Stimulated activated naive CD4-positive, alpha-beta T cell treated with Interleukin-2 at 50 U/mL for 16 hours (primary cell): ENCODE measurements around the gene PYDC1.
"Not testable (repeated sequence)": the region's sequence is repeated elsewhere in the genome, so short reads cannot be mapped to it uniquely, and the experiment has no call there.

Experiments
- DNase-seq: peaks from one replicate; lab custom pipeline; 2025; lab: John Stamatoyannopoulos, UW

PYDC1 gene

GRCh38 chr16:31195861-31196260 is 21.1 kb downstream of the PYDC1 start:
- DNase-seq, result not testable (repeated sequence)

- DNase-seq, result no peak
These were observed 22.0 kb downstream of the PYDC1 start for GRCh38 chr16:31194898-31195297.

- no peak for DNase-seq
These were observed 23.1 kb downstream of the PYDC1 start for GRCh38 chr16:31193874-31194273.

DNA sequence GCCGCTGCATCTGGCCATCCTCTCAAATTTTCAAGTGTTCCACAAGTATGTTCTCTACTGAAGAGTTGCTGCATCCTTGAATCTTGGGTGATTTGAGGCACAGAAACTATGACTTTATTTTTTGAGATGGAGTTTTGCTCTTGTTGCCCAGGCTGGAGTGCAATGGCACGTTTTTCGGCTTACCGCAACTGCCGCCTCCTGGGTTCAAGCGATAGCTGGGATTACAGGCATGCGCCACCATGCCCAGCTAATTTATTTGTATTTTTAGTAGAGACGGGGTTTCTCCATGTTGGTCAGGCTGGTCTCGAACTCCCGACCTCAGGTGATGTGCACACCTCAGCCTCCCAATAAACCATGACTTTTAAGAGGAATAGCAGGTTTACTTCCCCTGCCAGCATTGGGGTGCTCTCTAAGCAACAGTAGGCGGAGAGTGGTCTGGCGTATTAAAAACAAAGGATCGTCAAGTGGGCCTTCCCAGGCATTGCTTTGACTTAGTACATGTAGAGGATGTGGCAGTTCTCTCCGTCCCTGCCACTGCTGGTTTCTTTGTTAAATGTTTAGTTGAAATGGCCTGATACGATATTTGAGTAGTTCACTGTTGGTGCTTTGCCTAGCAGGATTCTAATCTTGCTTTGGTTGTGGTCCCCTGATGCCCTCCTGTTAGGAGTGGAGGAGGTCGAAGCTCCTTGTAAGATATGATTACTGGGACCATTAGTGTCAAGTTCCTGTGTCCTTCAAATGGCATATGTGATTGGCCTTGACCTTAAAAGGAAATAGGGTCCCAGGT is 23.9 kb downstream of the PYDC1 start:
- DNase-seq, result no peak

GRCh38 chr16:31191697-31192428 is 25.1 kb downstream of the PYDC1 start:
- no peak for DNase-seq

DNA sequence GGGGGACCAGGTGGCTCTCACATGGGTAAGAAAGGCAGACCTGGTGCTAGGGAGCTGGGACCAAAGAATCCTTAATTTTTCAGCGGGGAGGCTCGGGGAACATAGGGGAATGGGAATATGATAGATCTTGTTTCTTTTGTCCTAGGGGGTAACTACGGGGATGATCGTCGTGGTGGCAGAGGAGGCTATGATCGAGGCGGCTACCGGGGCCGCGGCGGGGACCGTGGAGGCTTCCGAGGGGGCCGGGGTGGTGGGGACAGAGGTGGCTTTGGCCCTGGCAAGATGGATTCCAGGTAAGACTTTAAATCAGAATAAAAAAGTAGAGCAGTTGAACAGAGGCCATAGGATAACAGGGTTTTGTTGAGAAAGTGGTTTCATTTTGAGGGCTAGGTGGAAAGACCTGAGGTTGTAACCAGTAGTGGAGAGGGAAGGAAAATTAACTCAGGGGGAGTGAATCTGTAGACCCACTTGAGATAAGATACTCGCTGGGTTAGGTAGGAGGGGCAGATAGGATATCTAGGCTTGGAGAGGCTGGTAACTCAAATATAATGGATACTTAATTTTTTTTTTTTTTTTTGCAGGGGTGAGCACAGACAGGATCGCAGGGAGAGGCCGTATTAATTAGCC is 26.0 kb downstream of the PYDC1 start:
- DNase-seq, result no peak

DNA sequence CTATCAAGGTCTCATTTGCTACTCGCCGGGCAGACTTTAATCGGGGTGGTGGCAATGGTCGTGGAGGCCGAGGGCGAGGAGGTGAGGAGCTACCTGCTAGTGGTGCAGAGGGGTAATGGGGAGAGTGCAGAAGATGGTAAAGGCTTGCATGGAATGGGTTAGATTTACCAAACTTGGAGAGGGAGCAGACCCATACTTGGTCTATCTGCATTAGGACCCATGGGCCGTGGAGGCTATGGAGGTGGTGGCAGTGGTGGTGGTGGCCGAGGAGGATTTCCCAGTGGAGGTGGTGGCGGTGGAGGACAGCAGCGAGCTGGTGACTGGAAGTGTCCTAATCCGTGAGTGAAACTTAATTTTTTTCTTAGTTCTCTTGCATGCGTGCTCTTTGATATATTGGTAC is 26.9 kb downstream of the PYDC1 start:
- no peak for DNase-seq

GRCh38 chr16:31189412-31189778 is 27.5 kb downstream of the PYDC1 start:
- no peak for DNase-seq

DNA sequence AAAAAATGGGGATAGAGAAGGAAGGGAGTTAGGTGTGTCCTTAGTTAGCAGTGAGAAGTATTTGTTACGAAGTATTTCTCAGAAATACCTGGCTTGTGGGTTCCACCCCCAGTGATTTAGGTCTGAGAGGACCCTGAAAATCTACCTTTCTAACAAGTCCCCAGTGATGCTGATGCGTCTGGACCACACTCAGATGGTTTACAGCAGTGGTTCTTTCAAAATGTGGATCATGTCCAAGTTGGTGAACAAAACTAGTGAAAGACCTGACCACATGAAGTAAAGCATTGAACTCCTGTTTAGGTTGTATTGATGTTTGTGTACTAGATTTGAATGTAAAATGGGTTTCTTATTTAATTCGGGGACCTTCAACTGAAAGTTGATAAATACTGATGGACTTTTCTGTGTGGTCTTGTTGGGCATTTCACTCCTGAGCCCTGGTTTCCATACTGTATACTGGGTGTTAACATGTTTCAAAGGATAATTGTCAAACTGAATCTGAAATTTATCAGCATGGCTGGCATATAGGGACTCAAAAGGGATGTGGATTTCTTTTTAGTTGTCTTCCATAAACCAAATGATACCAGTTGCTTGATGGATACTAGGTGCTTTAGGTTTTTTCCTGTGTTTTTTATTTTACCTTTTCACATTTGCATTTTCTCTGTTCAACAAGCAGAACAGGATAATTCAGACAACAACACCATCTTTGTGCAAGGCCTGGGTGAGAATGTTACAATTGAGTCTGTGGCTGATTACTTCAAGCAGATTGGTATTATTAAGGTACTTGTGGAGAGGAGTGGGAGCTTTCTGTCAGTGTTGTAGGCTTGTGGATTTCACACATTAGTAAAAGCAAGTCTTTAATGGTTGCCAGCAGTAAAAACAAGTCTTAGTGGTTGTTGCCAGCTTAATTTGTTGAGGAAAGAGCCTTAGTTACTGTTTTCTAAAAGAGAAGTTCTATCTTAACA is 28.2 kb downstream of the PYDC1 start:
- DNase-seq, result no peak

DNA sequence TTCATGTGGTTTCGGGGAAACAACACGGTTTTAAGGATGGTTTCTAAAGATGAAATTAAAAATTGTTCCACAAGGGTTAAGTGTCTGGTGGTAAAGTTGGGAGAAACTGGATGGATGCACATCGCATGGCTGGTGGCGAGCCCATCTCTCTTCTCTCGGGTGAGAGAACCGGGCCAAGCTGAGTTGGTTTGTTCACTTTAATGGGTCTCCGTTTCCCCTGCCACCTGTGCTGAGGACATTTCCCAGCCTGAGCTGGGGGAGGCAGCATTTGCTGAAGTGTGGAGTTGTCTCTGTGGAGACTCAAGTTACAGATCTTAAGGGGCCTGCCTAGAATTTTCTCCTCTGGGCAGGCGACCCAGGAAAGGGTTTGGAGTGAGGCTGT is 29.1 kb downstream of the PYDC1 start:
- DNase-seq, result no peak

DNA sequence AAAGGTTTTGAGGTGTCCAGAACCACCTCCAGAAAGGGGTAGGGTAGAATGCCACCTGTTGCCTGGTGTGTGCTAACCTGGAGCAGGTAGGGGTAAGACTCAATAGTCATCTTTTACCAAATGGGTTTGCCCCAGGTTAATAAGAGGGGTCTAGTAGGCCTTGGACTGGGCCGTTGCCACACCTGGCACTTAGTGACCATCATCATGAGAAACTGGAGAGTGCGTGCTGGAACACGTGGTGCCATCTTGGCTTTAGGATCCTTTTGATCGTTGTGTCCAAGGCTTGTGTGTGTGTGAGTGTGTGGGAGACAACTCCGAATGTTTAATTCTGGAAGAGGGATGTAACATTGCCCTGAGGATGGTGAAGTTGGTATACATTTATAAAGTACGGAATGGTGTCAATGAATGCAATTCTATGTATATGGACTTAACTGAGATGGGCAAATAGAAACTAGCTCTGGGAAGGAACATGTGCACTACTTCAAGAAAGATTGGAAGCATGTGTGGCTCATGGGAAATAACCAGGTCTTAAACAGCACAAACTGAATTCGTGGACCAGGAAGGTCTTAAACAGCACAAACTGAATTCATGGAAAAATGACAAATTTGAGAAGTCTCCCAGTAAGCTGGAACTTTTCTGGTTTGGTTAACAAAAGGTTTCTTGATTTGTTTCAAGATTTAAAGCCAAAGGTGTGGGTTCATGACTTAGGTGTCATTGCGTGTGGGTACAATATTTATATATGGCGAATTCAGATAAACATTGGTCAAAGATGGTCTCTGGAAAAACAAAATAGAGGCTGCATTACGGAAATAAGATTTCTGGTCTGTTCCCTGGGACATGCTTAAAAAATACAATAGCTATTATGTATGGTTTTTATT is 29.8 kb downstream of the PYDC1 start:
- DNase-seq, result no peak

GRCh38 chr16:31186176-31186575 is 30.8 kb downstream of the PYDC1 start:
- DNase-seq, result no peak

- DNase-seq, result no peak
These were observed 31.6 kb downstream of the PYDC1 start for GRCh38 chr16:31185339-31185738.

GRCh38 chr16:31184888-31185287 is 32.0 kb downstream of the PYDC1 start:
- DNase-seq, result no peak

DNA sequence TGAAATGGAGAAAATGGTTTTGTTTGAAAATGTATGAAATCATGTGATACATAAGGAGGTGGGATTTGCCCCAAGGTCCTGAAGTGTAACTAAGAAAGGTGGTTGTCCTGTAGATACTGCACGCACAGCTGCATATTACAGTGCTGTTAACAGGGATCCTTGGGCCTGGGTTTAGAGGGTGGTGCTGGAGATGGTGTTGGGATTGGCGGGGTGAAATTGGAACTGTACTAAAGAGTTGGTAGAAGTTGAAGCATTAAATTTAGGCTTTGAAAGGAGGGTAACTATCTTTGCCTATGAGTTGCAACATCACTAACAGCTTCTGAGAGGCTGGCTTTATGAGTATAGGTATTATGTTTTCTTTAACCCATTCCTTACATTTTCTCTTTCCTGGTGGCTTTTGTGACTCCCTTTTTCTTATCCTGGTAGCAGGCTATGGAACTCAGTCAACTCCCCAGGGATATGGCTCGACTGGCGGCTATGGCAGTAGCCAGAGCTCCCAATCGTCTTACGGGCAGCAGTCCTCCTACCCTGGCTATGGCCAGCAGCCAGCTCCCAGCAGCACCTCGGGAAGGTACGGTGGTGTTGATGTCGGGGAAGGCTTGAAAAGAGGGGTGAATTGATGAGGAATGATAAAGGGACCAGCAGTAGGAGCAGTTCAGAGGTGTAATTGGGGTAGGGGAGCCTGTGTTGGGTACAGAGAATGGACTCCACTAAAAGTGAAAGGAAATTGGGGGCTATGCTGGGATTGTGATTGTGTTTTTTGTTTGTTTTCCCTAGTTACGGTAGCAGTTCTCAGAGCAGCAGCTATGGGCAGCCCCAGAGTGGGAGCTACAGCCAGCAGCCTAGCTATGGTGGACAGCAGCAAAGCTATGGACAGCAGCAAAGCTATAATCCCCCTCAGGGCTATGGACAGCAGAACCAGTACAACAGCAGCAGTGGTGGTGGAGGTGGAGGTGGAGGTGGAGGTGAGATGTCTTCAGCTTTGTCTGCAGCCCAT is 33.2 kb downstream of the PYDC1 start:
- no peak for DNase-seq

DNA sequence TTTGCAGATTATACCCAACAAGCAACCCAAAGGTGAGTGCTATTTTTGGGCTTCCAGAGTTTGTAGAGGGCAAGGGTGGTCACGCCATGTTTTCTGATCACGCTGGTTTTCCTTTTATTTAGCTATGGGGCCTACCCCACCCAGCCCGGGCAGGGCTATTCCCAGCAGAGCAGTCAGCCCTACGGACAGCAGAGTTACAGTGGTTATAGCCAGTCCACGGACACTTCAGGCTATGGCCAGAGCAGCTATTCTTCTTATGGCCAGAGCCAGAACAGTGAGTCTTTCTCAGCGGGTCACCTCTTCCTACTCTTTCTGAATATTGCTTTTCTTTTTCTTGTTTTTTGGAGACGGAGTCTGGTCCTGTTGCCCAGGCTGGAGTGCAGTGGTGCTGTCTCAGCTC is 34.5 kb downstream of the PYDC1 start:
- no peak for DNase-seq

- no peak for DNase-seq
These were observed 35.7 kb downstream of the PYDC1 start for GRCh38 chr16:31181102-31181830.

DNA sequence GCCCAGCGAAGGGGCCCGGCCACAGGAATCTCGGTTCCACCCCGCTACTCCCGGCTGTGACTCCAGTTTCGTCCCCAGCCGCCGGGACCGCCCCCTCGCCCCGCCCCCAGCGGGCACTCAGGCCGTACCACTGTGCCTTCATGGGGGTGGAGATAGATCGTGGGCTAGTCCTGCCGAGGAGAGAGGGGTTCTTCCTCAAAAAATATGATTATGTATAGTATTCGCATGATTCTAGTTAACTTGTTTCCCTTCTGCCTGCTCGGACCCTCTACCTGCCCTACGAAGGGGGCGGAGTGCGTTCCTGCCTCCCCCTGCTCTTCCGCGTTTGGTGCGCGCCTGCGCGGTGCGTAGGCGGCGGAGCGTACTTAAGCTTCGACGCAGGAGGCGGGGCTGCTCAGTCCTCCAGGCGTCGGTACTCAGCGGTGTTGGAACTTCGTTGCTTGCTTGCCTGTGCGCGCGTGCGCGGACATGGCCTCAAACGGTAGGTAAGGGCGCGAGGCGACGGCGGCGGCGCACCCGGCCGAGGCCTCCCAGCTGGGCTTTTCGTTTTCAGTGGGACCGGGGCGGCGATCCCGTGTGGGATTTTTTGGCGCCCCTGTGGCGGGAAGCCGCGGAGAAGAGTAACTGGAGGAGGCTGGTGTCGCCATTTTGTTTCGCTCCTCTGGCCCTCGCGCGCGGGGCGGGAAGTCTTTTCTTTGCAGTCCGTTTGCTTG is 37.0 kb downstream of the PYDC1 start, which contains the start of gene FUS:
Gene FUS, plus strand, starts transcription at position 393 of the 713 bp plus-strand sequence. Its CDS starts 76 bp downstream, at position 469.
- peak; percentile 85 for DNase-seq
